Neural progenitor cell (in vitro differentiated cells): ENCODE results near the gene ZBTB12. TPM values are rescaled to one million over a fixed set of nuclear protein-coding genes. Genes with fewer than 3 reads are reported as not detected.

Source experiments
- DNase-seq: peaks from one replicate; pipeline ENCODE4 v3.0.0-alpha.2; 2016; ENCODE audit warnings: low spot score
- H2AFZ ChIP-seq: fragments of 200-600 bp; sonication (generic); replicated peaks from 2 replicates; pipeline ENCODE4 v1.6.1; 2016; ENCODE audit warnings: antibody characterized with exemption
- H3F3A ChIP-seq: fragments of 200-600 bp; sonication (generic); 2 replicates; pipeline ENCODE4 v1.6.1; 2016; ENCODE audit warnings: antibody characterized with exemption, low read depth
- H3K27ac ChIP-seq: fragments of 200-600 bp; sonication (generic); 2 replicates; pipeline ENCODE4 v1.5.1; 2016; ENCODE audit warnings: mild to moderate bottlenecking
- H3K27me3 ChIP-seq: fragments of 200-600 bp; sonication (generic); 2 replicates; pipeline ENCODE4 v1.6.1; 2016; ENCODE audit warnings: mild to moderate bottlenecking, moderate library complexity
- H3K36me3 ChIP-seq: fragments of 200-600 bp; sonication (generic); 2 replicates; pipeline ENCODE4 v1.5.1; 2016
- H3K4me1 ChIP-seq: fragments of 200-600 bp; sonication (generic); 2 replicates; pipeline ENCODE4 v1.6.1; 2016; ENCODE audit warnings: mixed run types
- H3K4me2 ChIP-seq: fragments of 200-600 bp; sonication (generic); 2 replicates; pipeline ENCODE4 v1.6.1; 2016
- H3K4me3 ChIP-seq: fragments of 200-600 bp; sonication (generic); 2 replicates; pipeline ENCODE4 v1.5.1; 2016
- H3K79me2 ChIP-seq: fragments of 200-600 bp; sonication (generic); 2 replicates; pipeline ENCODE4 v1.6.1; 2016; ENCODE audit warnings: low read depth
- H3K9ac ChIP-seq: fragments of 200-600 bp; sonication (generic); 2 replicates; pipeline ENCODE4 v1.6.1; 2016
- H3K9me3 ChIP-seq: fragments of 200-600 bp; sonication (generic); 2 replicates; pipeline ENCODE4 v1.5.1; 2016; ENCODE audit warnings: low read depth
- H4K20me1 ChIP-seq: fragments of 200-600 bp; sonication (generic); 2 replicates; pipeline ENCODE4 v1.6.1; 2016; ENCODE audit warnings: low read depth
- H3K27ac Mint-ChIP-seq: 3 replicates; pipeline ENCODE4 v1.8.0; 2021; ENCODE audit warnings: mixed read lengths
- H3K27me3 Mint-ChIP-seq: 2 replicates; pipeline ENCODE4 v1.8.0; 2022; ENCODE audit warnings: low read depth, mild to moderate bottlenecking, inconsistent platforms, moderate library complexity, mixed read lengths; ENCODE audit not compliant: insufficient read depth
- H3K36me3 Mint-ChIP-seq: 3 replicates; pipeline ENCODE4 v1.8.0; 2021; ENCODE audit warnings: mixed read lengths
- H3K4me1 Mint-ChIP-seq: 3 replicates; pipeline ENCODE4 v1.8.0; 2021; ENCODE audit warnings: mixed read lengths
- H3K4me3 Mint-ChIP-seq: 3 replicates; pipeline ENCODE4 v1.8.0; 2021; ENCODE audit warnings: mild to moderate bottlenecking, moderate library complexity, mixed read lengths
- H3K9me3 Mint-ChIP-seq: 3 replicates; pipeline ENCODE4 v1.8.0; 2020; ENCODE audit warnings: mixed read lengths
- CTCF ChIP-seq: fragments of 200-600 bp; sonication (generic); IDR thresholded peaks from 2 replicates; pipeline ENCODE4 v1.5.1; 2017; ENCODE audit warnings: antibody characterized with exemption, mild to moderate bottlenecking
- EZH2 ChIP-seq: fragments of 200-600 bp; sonication (generic); IDR thresholded peaks from 2 replicates; pipeline ENCODE4 v1.6.1; 2017; ENCODE audit warnings: antibody characterized with exemption, mild to moderate bottlenecking, moderate library complexity
- EZH2phosphoT487 ChIP-seq: fragments of 200-600 bp; sonication (generic); IDR thresholded peaks from 2 replicates; pipeline ENCODE4 v1.6.1; 2017; ENCODE audit warnings: antibody characterized with exemption
- total RNA-seq: library from RNA; depleted of rRNA; stranded (reverse); fragments of >200 nt; gene quantifications from 2 replicates; pipeline ENCODE4 v1.2.3, GENCODE V29; 2015; ENCODE audit warnings: low replicate concordance

The ZBTB12 gene
- total RNA-seq, 1 donor from 2014 or later = 8.4 TPM

- no peaks in the 10 kb centered on the region for H3K36me3 ChIP-seq
- no peaks in the 10 kb centered on the region for H3K4me1 Mint-ChIP-seq
- no peak for DNase-seq
Observed at GRCh38 chr6:31883676-31884075, 18.2 kb downstream of the ZBTB12 start.

GRCh38 chr6:31882344-31882743 lies 19.5 kb downstream of the ZBTB12 start:
- no peaks in the 10 kb centered on the region for H3K36me3 ChIP-seq
- H3K27ac Mint-ChIP-seq = no peak overlapping the region
- no peaks in the 10 kb centered on the region for H4K20me1 ChIP-seq
- H2AFZ ChIP-seq = no peak overlapping the region
- no peaks in the 10 kb centered on the region for H3K27me3 ChIP-seq
- H3K4me3 Mint-ChIP-seq = no peak overlapping the region
- DNase-seq = no peak
- no peak overlapping the region for H3K9ac ChIP-seq
- H3K27me3 Mint-ChIP-seq = peaks cover 3% of the 10 kb centered on the region
- H3K9me3 ChIP-seq = no peaks in the 10 kb centered on the region
- H3K27ac ChIP-seq = no peak overlapping the region
- no peak for TF ChIP-seq EZH2
- no peak for TF ChIP-seq CTCF
- TF ChIP-seq EZH2phosphoT487 = no peak
- no peak overlapping the region for H3K4me3 ChIP-seq
- H3K4me1 ChIP-seq = no peaks in the 10 kb centered on the region
- no peaks in the 10 kb centered on the region for H3K4me1 Mint-ChIP-seq
- H3K79me2 ChIP-seq = no peaks in the 10 kb centered on the region
- peaks cover 9% of the 10 kb centered on the region for H3F3A ChIP-seq
- H3K4me2 ChIP-seq = no peak overlapping the region
- H3K9me3 Mint-ChIP-seq = no peaks in the 10 kb centered on the region
- peaks cover 37% of the 10 kb centered on the region for H3K36me3 Mint-ChIP-seq

More at GRCh38 chr6:31883676-31884075, 18.2 kb downstream of the ZBTB12 start:
- no peak overlapping the region for H3K4me2 ChIP-seq
- TF ChIP-seq EZH2 (no peak), CTCF (no peak), EZH2phosphoT487 (no peak)
- no peaks in the 10 kb centered on the region for H3K27me3 ChIP-seq
- Mint-ChIP-seq H3K27ac (no peak overlapping the region), H3K27me3 (peaks cover 5% of the 10 kb centered on the region), H3K4me3 (no peak overlapping the region), H3K36me3 (peaks cover 40% of the 10 kb centered on the region), H3K9me3 (no peaks in the 10 kb centered on the region)
- H2AFZ ChIP-seq = no peak overlapping the region
- H3K4me3 ChIP-seq = no peak overlapping the region
- H3K4me1 ChIP-seq = no peaks in the 10 kb centered on the region
- no peak overlapping the region for H3K27ac ChIP-seq
- no peaks in the 10 kb centered on the region for H3K79me2 ChIP-seq
- H4K20me1 ChIP-seq = no peaks in the 10 kb centered on the region
- peaks cover 9% of the 10 kb centered on the region for H3F3A ChIP-seq
- H3K9ac ChIP-seq = no peak overlapping the region
- H3K9me3 ChIP-seq = no peaks in the 10 kb centered on the region

GRCh38 chr6:31881136-31881859 lies 20.6 kb downstream of the ZBTB12 start:
- peaks cover 35% of the 10 kb centered on the region for H3K36me3 Mint-ChIP-seq
- no peak overlapping the region for H2AFZ ChIP-seq
- H4K20me1 ChIP-seq = no peaks in the 10 kb centered on the region
- H3K79me2 ChIP-seq = no peaks in the 10 kb centered on the region
- TF ChIP-seq CTCF (no peak), EZH2 (no peak), EZH2phosphoT487 (no peak)
- H3K4me1 ChIP-seq = no peaks in the 10 kb centered on the region
- no peak overlapping the region for H3K9ac ChIP-seq
- no peaks in the 10 kb centered on the region for H3K9me3 ChIP-seq
- H3K4me3 Mint-ChIP-seq = peak overlapping the region; percentile 19
- no peak overlapping the region for H3K27ac ChIP-seq
- peaks cover 3% of the 10 kb centered on the region for H3K27me3 Mint-ChIP-seq
- no peak overlapping the region for H3K4me3 ChIP-seq
- no peak for DNase-seq
- no peak overlapping the region for H3K4me2 ChIP-seq
- H3K36me3 ChIP-seq = no peaks in the 10 kb centered on the region
- H3F3A ChIP-seq = peaks cover 9% of the 10 kb centered on the region
- H3K27ac Mint-ChIP-seq = no peak overlapping the region
- H3K27me3 ChIP-seq = no peaks in the 10 kb centered on the region
- H3K9me3 Mint-ChIP-seq = no peaks in the 10 kb centered on the region
- no peaks in the 10 kb centered on the region for H3K4me1 Mint-ChIP-seq
